Neural progenitor cell (in vitro differentiated cells): ENCODE measurements around the gene HBQ1. TPM values are rescaled to one million over a fixed set of nuclear protein-coding genes. Genes with fewer than 3 reads are reported as not detected.

ENCODE experiments used
- DNase-seq: peaks from one replicate; pipeline ENCODE4 v3.0.0-alpha.2; 2016; ENCODE audit warnings: low spot score
- H2AFZ ChIP-seq: fragments of 200-600 bp; sonication (generic); replicated peaks from 2 replicates; pipeline ENCODE4 v1.6.1; 2016; ENCODE audit warnings: antibody characterized with exemption
- H3F3A ChIP-seq: fragments of 200-600 bp; sonication (generic); 2 replicates; pipeline ENCODE4 v1.6.1; 2016; ENCODE audit warnings: antibody characterized with exemption, low read depth
- H3K27ac ChIP-seq: fragments of 200-600 bp; sonication (generic); 2 replicates; pipeline ENCODE4 v1.5.1; 2016; ENCODE audit warnings: mild to moderate bottlenecking
- H3K27me3 ChIP-seq: fragments of 200-600 bp; sonication (generic); 2 replicates; pipeline ENCODE4 v1.6.1; 2016; ENCODE audit warnings: mild to moderate bottlenecking, moderate library complexity
- H3K36me3 ChIP-seq: fragments of 200-600 bp; sonication (generic); 2 replicates; pipeline ENCODE4 v1.5.1; 2016
- H3K4me1 ChIP-seq: fragments of 200-600 bp; sonication (generic); 2 replicates; pipeline ENCODE4 v1.6.1; 2016; ENCODE audit warnings: mixed run types
- H3K4me2 ChIP-seq: fragments of 200-600 bp; sonication (generic); 2 replicates; pipeline ENCODE4 v1.6.1; 2016
- H3K4me3 ChIP-seq: fragments of 200-600 bp; sonication (generic); 2 replicates; pipeline ENCODE4 v1.5.1; 2016
- H3K79me2 ChIP-seq: fragments of 200-600 bp; sonication (generic); 2 replicates; pipeline ENCODE4 v1.6.1; 2016; ENCODE audit warnings: low read depth
- H3K9ac ChIP-seq: fragments of 200-600 bp; sonication (generic); 2 replicates; pipeline ENCODE4 v1.6.1; 2016
- H3K9me3 ChIP-seq: fragments of 200-600 bp; sonication (generic); 2 replicates; pipeline ENCODE4 v1.5.1; 2016; ENCODE audit warnings: low read depth
- H4K20me1 ChIP-seq: fragments of 200-600 bp; sonication (generic); 2 replicates; pipeline ENCODE4 v1.6.1; 2016; ENCODE audit warnings: low read depth
- H3K27ac Mint-ChIP-seq: 3 replicates; pipeline ENCODE4 v1.8.0; 2021; ENCODE audit warnings: mixed read lengths
- H3K27me3 Mint-ChIP-seq: 2 replicates; pipeline ENCODE4 v1.8.0; 2022; ENCODE audit warnings: low read depth, mild to moderate bottlenecking, inconsistent platforms, moderate library complexity, mixed read lengths; ENCODE audit not compliant: insufficient read depth
- H3K36me3 Mint-ChIP-seq: 3 replicates; pipeline ENCODE4 v1.8.0; 2021; ENCODE audit warnings: mixed read lengths
- H3K4me1 Mint-ChIP-seq: 3 replicates; pipeline ENCODE4 v1.8.0; 2021; ENCODE audit warnings: mixed read lengths
- H3K4me3 Mint-ChIP-seq: 3 replicates; pipeline ENCODE4 v1.8.0; 2021; ENCODE audit warnings: mild to moderate bottlenecking, moderate library complexity, mixed read lengths
- H3K9me3 Mint-ChIP-seq: 3 replicates; pipeline ENCODE4 v1.8.0; 2020; ENCODE audit warnings: mixed read lengths
- CTCF ChIP-seq: fragments of 200-600 bp; sonication (generic); IDR thresholded peaks from 2 replicates; pipeline ENCODE4 v1.5.1; 2017; ENCODE audit warnings: antibody characterized with exemption, mild to moderate bottlenecking
- EZH2 ChIP-seq: fragments of 200-600 bp; sonication (generic); IDR thresholded peaks from 2 replicates; pipeline ENCODE4 v1.6.1; 2017; ENCODE audit warnings: antibody characterized with exemption, mild to moderate bottlenecking, moderate library complexity
- EZH2phosphoT487 ChIP-seq: fragments of 200-600 bp; sonication (generic); IDR thresholded peaks from 2 replicates; pipeline ENCODE4 v1.6.1; 2017; ENCODE audit warnings: antibody characterized with exemption
- total RNA-seq: library from RNA; depleted of rRNA; stranded (reverse); fragments of >200 nt; gene quantifications from 2 replicates; pipeline ENCODE4 v1.2.3, GENCODE V29; 2015; ENCODE audit warnings: low replicate concordance

Gene HBQ1
- total RNA-seq, 1 donor from 2014 or later: not detected

- Histone ChIP-seq H3K9ac (no peak overlapping the region), H3K4me3 (no peak overlapping the region), H3K36me3 (no peaks in the 10 kb centered on the region), H3K79me2 (no peaks in the 10 kb centered on the region), H3K9me3 (no peaks in the 10 kb centered on the region), H3K4me1 (no peaks in the 10 kb centered on the region), H3K27ac (no peak overlapping the region), H4K20me1 (peaks cover 66% of the 10 kb centered on the region), H2AFZ (no peak overlapping the region), H3F3A (peaks cover 37% of the 10 kb centered on the region), H3K27me3 (peaks cover 80% of the 10 kb centered on the region), H3K4me2 (no peak overlapping the region)
- peak overlapping the region; percentile 41 for H3K4me3 Mint-ChIP-seq
- DNase-seq: no peak
- peaks cover 2% of the 10 kb centered on the region for H3K9me3 Mint-ChIP-seq
- peaks cover 10% of the 10 kb centered on the region for H3K4me1 Mint-ChIP-seq
- TF ChIP-seq CTCF: no peak
- no peak for TF ChIP-seq EZH2
- no peak for TF ChIP-seq EZH2phosphoT487
- peaks cover 50% of the 10 kb centered on the region for H3K27me3 Mint-ChIP-seq
- no peaks in the 10 kb centered on the region for H3K36me3 Mint-ChIP-seq
- H3K27ac Mint-ChIP-seq: no peak overlapping the region
These were observed 2.1 kb upstream of the HBQ1 start for GRCh38 chr16:177981-178667.

GRCh38 chr16:178668-179015 lies 1.6 kb upstream of the HBQ1 start:
- Histone ChIP-seq H4K20me1 (peaks cover 61% of the 10 kb centered on the region), H3K79me2 (no peaks in the 10 kb centered on the region), H3K27me3 (peaks cover 75% of the 10 kb centered on the region), H3K36me3 (no peaks in the 10 kb centered on the region), H3K9me3 (no peaks in the 10 kb centered on the region), H3K4me3 (no peak overlapping the region), H3K4me1 (no peaks in the 10 kb centered on the region), H3F3A (peaks cover 42% of the 10 kb centered on the region), H3K4me2 (no peak overlapping the region), H3K9ac (no peak overlapping the region), H2AFZ (no peak overlapping the region), H3K27ac (no peak overlapping the region)
- peaks cover 2% of the 10 kb centered on the region for H3K9me3 Mint-ChIP-seq
- no peaks in the 10 kb centered on the region for H3K36me3 Mint-ChIP-seq
- peaks cover 10% of the 10 kb centered on the region for H3K4me1 Mint-ChIP-seq
- H3K27ac Mint-ChIP-seq: no peak overlapping the region
- peaks cover 48% of the 10 kb centered on the region for H3K27me3 Mint-ChIP-seq
- TF ChIP-seq EZH2 (no peak), EZH2phosphoT487 (no peak), CTCF (no peak)
- peak overlapping the region; percentile 27 for H3K4me3 Mint-ChIP-seq
- no peak for DNase-seq

GRCh38 chr16:179211-180092 lies 807 bp upstream of the HBQ1 start:
- H3K4me2 ChIP-seq: no peak overlapping the region
- peaks cover 44% of the 10 kb centered on the region for H3K27me3 Mint-ChIP-seq
- no peak for TF ChIP-seq EZH2phosphoT487
- no peak for TF ChIP-seq CTCF
- no peak for TF ChIP-seq EZH2

More at GRCh38 chr16:179211-180092, 807 bp upstream of the HBQ1 start:
- no peaks in the 10 kb centered on the region for H3K36me3 Mint-ChIP-seq
- H3K27ac ChIP-seq: no peak overlapping the region
- H3K27ac Mint-ChIP-seq: no peak overlapping the region
- H3K9me3 Mint-ChIP-seq: peaks cover 2% of the 10 kb centered on the region
- no peak overlapping the region for H2AFZ ChIP-seq
- peaks cover 9% of the 10 kb centered on the region for H3K4me1 Mint-ChIP-seq
- H3K4me3 ChIP-seq: no peak overlapping the region
- peaks cover 48% of the 10 kb centered on the region for H3F3A ChIP-seq
- peak overlapping the region; percentile 75 for H3K4me3 Mint-ChIP-seq
- no peaks in the 10 kb centered on the region for H3K79me2 ChIP-seq
- H3K27me3 ChIP-seq: peaks cover 67% of the 10 kb centered on the region
- no peak for DNase-seq
- H3K9ac ChIP-seq: no peak overlapping the region
- H3K36me3 ChIP-seq: no peaks in the 10 kb centered on the region
- no peaks in the 10 kb centered on the region for H3K4me1 ChIP-seq
- H4K20me1 ChIP-seq: peaks cover 60% of the 10 kb centered on the region
- no peaks in the 10 kb centered on the region for H3K9me3 ChIP-seq
